CD8-positive, alpha-beta T cell (primary cell): Measurements from ENCODE around the gene GMNN. TPM values are rescaled to one million over a fixed set of nuclear protein-coding genes. Genes with fewer than 3 reads are reported as not detected.

Experiments
- total RNA-seq, 46 experiments: library from RNA in 2 of 46; stranded (reverse) in 2 of 46; gene quantifications; one replicate each; pipeline ENCODE4 v1.2.3 and lab custom pipeline; 2021 to 2026

The GMNN gene
- total RNA-seq, 2 experiments from 2014 or later = 14.1 to 14.4 TPM

Other genes with a start within 250 kb of the GMNN start
- gene KIAA0319, start 128.7 kb upstream of the GMNN start, total RNA-seq = not detected
- 10 to 100 TPM; 60.7 to 63.4 TPM for gene TDP2, start 108.0 kb upstream of the GMNN start, total RNA-seq
- gene ACOT13, start 107.9 kb upstream of the GMNN start, total RNA-seq = 1 to 10 TPM; 1.2 to 2.3 TPM
- gene C6orf62, start 55.8 kb upstream of the GMNN start, total RNA-seq = 100 to 1,000 TPM; 116 TPM
- under 1 TPM in 1 of 2 experiments, not detected in 1; 0.44 TPM for gene ARMH2, start 24.0 kb downstream of the GMNN start, total RNA-seq
- 10 to 100 TPM; 92.5 to 93.2 TPM for gene RIPOR2, start 161.0 kb downstream of the GMNN start, total RNA-seq